Esophagus muscularis mucosa (tissue), 4 donors: ENCODE results near the gene ANO10.

ENCODE experiments used
- CTCF ChIP-seq, 3 experiments: fragments of 200-600 bp in 2 of 3; fragments of 450-650 bp in 1 of 3; sonication (generic) in 2 of 3; IDR thresholded peaks; one replicate each; pipeline ENCODE4 v1.5.1; 2017 to 2019; ENCODE audit warnings: antibody characterized with exemption in 3 of 3, mild to moderate bottlenecking in 2 of 3, moderate library complexity in 1 of 3
- EP300 ChIP-seq: sonication (generic); formaldehyde crosslinking; IDR thresholded peaks from one replicate; pipeline ENCODE4 v1.6.1; 2017; ENCODE audit warnings: antibody characterized with exemption
- POLR2A ChIP-seq: fragments of 450-650 bp; IDR thresholded peaks from one replicate; pipeline ENCODE4 v1.6.1; 2017; ENCODE audit warnings: antibody characterized with exemption, moderate library complexity, mild to moderate bottlenecking, low read depth
- POLR2AphosphoS5 ChIP-seq, 2 donors: sonication (generic); formaldehyde crosslinking; IDR thresholded peaks; one replicate each; pipeline ENCODE4 v1.6.1; 2017; ENCODE audit warnings: antibody characterized with exemption in 2 of 2

- no peak for TF ChIP-seq CTCF (IDR thresholded peaks at IDR 0.05)
- TF ChIP-seq POLR2A = no peak
- no peak for TF ChIP-seq EP300
- peak in 1 of 2 donors; percentile 22 for TF ChIP-seq POLR2AphosphoS5 (IDR thresholded peaks at IDR 0.05)
Observed at GRCh38 chr3:43418601-43419272, 203.1 kb downstream of the ANO10 start.
